A549 treated with CORT108297 at 1 μM for 4 hours (cell line): ENCODE data around the gene SAMMSON. TPM values are rescaled to one million over a fixed set of nuclear protein-coding genes. Genes with fewer than 3 reads are reported as not detected.

ENCODE experiments used
- total RNA-seq: library from RNA; stranded (reverse); fragments of 200-300 nt; extraction: Qiagen RNA extraction; gene quantifications from 5 replicates; pipeline ENCODE4 v1.2.3, GENCODE V29; 2022

The SAMMSON gene
- not detected in 5 replicates for total RNA-seq

DNA sequence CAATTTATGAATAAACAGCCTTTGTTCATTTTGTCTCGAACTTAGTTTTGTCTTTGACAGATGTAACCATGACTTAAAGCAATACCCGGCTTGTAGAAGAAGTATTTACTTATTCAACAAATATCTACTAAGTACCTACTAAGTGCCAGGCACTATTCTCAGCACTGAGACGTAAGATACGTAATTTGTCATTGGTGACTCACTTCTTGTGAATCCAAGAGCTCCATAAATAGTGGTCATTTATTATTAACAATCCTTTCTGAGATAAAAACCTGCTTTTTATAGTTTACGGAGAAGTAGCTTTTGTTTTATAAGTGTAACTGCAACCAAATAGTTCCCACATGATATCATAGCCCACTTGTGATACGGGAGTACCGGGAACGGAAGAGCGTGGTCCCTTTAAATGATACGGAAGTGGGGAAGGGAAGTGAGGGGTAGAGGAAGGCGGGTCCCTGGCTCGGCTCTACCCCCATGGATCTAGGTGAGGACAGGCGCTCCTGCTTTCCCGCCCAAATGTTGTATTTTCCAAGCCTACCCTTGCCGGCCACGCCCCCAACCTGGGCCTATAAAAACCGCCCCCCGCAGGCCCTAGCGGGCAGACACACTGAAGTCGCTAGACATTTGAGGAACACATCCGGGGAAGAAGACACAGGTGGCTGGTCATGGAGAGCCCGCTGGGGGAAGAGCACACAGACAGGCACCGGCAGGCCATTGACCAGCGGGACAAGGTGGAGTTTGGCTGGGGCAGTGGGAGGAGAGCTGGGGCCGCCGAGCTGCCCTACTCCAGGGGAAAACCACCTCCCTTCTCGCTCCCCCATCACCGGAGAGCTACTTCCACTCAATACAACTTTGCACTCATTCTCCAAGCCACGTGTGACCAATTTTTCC lies at the start of gene SAMMSON:
TSS of gene SAMMSON (plus strand) at position 594 of the 888 bp plus-strand sequence.

